MCF 10A (cell line): ENCODE measurements around the gene EFNB3. TPM values are rescaled to one million over a fixed set of nuclear protein-coding genes. Genes with fewer than 3 reads are reported as not detected.

Experiments
- BruUV-seq: library from RNA; stranded (reverse); fragments of 400-500 nt; replicated peaks from 2 replicates; lab custom pipeline; 2021; lab: Mats Ljungman, UMichigan
- CTCF ChIA-PET: fragments of 300-600 bp; sonication (Branson Sonifier 250); formaldehyde crosslinking; extraction: SDS; loops from one replicate; lab custom pipeline; 2021; ENCODE audit warnings: antibody characterized with exemption, inconsistent platforms; lab: Yijun Ruan, JAX
- POLR2A ChIA-PET: fragments of 300-600, 350-650 bp; sonication (Branson Sonifier 250); formaldehyde crosslinking; extraction: SDS; loops from one replicate; lab custom pipeline; 2020; ENCODE audit warnings: antibody characterized with exemption, inconsistent platforms; lab: Yijun Ruan, JAX
- DNase-seq: peaks from one replicate; pipeline ENCODE4 v3.0.0-alpha.2; 2018; ENCODE audit not compliant: unreplicated experiment
- H3K27ac Mint-ChIP-seq: one replicate; pipeline ENCODE4 v1.8.0; 2022; ENCODE audit warnings: mild to moderate bottlenecking, low read depth, mixed read lengths; ENCODE audit not compliant: unreplicated experiment
- H3K27me3 Mint-ChIP-seq: one replicate; pipeline ENCODE4 v1.8.0; 2022; ENCODE audit warnings: mixed read lengths; ENCODE audit not compliant: insufficient read depth, unreplicated experiment
- H3K36me3 Mint-ChIP-seq: one replicate; pipeline ENCODE4 v1.8.0; 2022; ENCODE audit warnings: mild to moderate bottlenecking, moderate library complexity, mixed read lengths; ENCODE audit not compliant: insufficient read depth, unreplicated experiment
- H3K4me1 Mint-ChIP-seq: one replicate; pipeline ENCODE4 v1.8.0; 2022; ENCODE audit warnings: mixed read lengths; ENCODE audit not compliant: insufficient read depth, unreplicated experiment
- H3K4me3 Mint-ChIP-seq: one replicate; pipeline ENCODE4 v1.8.0; 2022; ENCODE audit warnings: mild to moderate bottlenecking, moderate library complexity, mixed read lengths; ENCODE audit not compliant: unreplicated experiment
- H3K9me3 Mint-ChIP-seq: one replicate; pipeline ENCODE4 v1.8.0; 2022; ENCODE audit warnings: mixed read lengths; ENCODE audit not compliant: unreplicated experiment
- CTCF ChIP-seq: fragments of 200-600 bp; IDR thresholded peaks from one replicate; pipeline ENCODE4 v1.8.0; 2022; ENCODE audit warnings: antibody characterized with exemption, mild to moderate bottlenecking; ENCODE audit not compliant: unreplicated experiment
- intact Hi-C: fragments of 100-400 bp; cut with micrococcal nuclease; formaldehyde crosslinking; loops from 2 replicates; pipeline ENCODE4 v1.14.1; 2022
- total RNA-seq: library from RNA; stranded (reverse); gene quantifications from 2 replicates; pipeline ENCODE4 v1.2.3, GENCODE V29; 2022

EFNB3 gene
- total RNA-seq, 1 experiment from 2014 or later = 1.4 TPM

GRCh38 chr17:7714721-7715594, 10.0 kb downstream of the EFNB3 start:
- POLR2A ChIA-PET = interaction anchor here (0.6 to 1.1 kb wide), 2 partner anchors 29 to 102 kb away, joined by 3 read pairs; no protein-coding TSS in a partner anchor
- H3K27me3 Mint-ChIP-seq = peaks cover 40% of the 10 kb centered on the region
- CTCF ChIA-PET = interaction anchor here (6.1 kb wide), 1 partner anchor 26 kb away, joined by 38 read pairs; the partner anchor contains the start of genes TP53 and WRAP53
- intact Hi-C loops = no loop called here
- H3K36me3 Mint-ChIP-seq = no peaks in the 10 kb centered on the region
- TF ChIP-seq CTCF = no peak
- peaks cover 9% of the 10 kb centered on the region for H3K4me1 Mint-ChIP-seq
- BruUV-seq = no TSS peak
- H3K27ac Mint-ChIP-seq = peak overlapping the region; percentile 6
- DNase-seq = no peak
- H3K9me3 Mint-ChIP-seq = no peaks in the 10 kb centered on the region
- no peak overlapping the region for H3K4me3 Mint-ChIP-seq

GRCh38 chr17:7715936-7716886, 11.2 kb downstream of the EFNB3 start:
- H3K36me3 Mint-ChIP-seq = no peaks in the 10 kb centered on the region
- peaks cover 9% of the 10 kb centered on the region for H3K4me1 Mint-ChIP-seq
- no peaks in the 10 kb centered on the region for H3K9me3 Mint-ChIP-seq
- no peak for TF ChIP-seq CTCF
- intact Hi-C loops = no loop called here
- peaks cover 52% of the 10 kb centered on the region for H3K27me3 Mint-ChIP-seq
- BruUV-seq = no TSS peak
- CTCF ChIA-PET = interaction anchor here (0.6 to 6.1 kb wide), 12 partner anchors 10 to 539 kb away, joined by 3 to 38 read pairs (median 4); partner anchors contain the start of genes EFNB3, SOX15, TP53 and WRAP53
- H3K4me3 Mint-ChIP-seq = peak overlapping the region; percentile 78
- no peak overlapping the region for H3K27ac Mint-ChIP-seq
- no peak for DNase-seq
- POLR2A ChIA-PET = interaction anchor here (0.6 to 2.6 kb wide), 9 partner anchors 10 to 407 kb away, joined by 3 to 45 read pairs (median 4); partner anchors contain the start of genes EFNB3, FXR2, SOX15 and TP53

- POLR2A ChIA-PET = interaction anchor here (0.6 to 2.6 kb wide), 11 partner anchors 11 to 408 kb away, joined by 3 to 45 read pairs (median 4); partner anchors contain the start of genes EFNB3, FXR2, SOX15 and TP53
- CTCF ChIA-PET = interaction anchor here (0.5 to 6.1 kb wide), 13 partner anchors 11 to 540 kb away, joined by 3 to 38 read pairs (median 4); partner anchors contain the start of genes EFNB3, SOX15, TP53 and WRAP53
- Mint-ChIP-seq H3K27ac (no peak within 1 kb of the TSS), H3K36me3 (no peaks in the 10 kb centered on the region), H3K9me3 (no peaks in the 10 kb centered on the region), H3K4me1 (peaks cover 9% of the 10 kb centered on the region), H3K27me3 (peaks cover 54% of the 10 kb centered on the region), H3K4me3 (peak within 1 kb of the TSS; percentile 78)
- TF ChIP-seq CTCF = peak; percentile 42
- BruUV-seq = no TSS peak
- intact Hi-C loops = no loop called here
- peak; percentile 88 for DNase-seq
Observed at GRCh38 chr17:7716901-7717755, 12.1 kb downstream of the EFNB3 start, which contains the start of gene DNAH2. DNAH2 (plus strand) TSS chr17:7717744; CDS start chr17:7719735, 1,991 bp downstream.
